Fibroblast of lung (primary cell): ENCODE results near the gene HP1BP3. TPM values are rescaled to one million over a fixed set of nuclear protein-coding genes. Genes with fewer than 3 reads are reported as not detected.

Source experiments
- DNase-seq, 2 donors: peaks; one replicate each; pipeline versions ENCODE4 v3.0.0 to v3.0.0-alpha.2; 2010; ENCODE audit warnings: low read depth in 2 of 2
- H2AFZ ChIP-seq: 2 replicates; pipeline ENCODE4 v1.5.1; 2012; ENCODE audit warnings: low read length, control low read depth, inconsistent platforms
- H3K27ac ChIP-seq: 2 replicates; pipeline ENCODE4 v1.5.1; 2011; ENCODE audit warnings: low read length, control low read depth; ENCODE audit not compliant: insufficient read depth
- H3K27me3 ChIP-seq: 2 replicates; pipeline ENCODE4 v1.5.1; 2011; ENCODE audit warnings: mild to moderate bottlenecking, low read length; ENCODE audit not compliant: control insufficient read depth, insufficient read depth
- H3K36me3 ChIP-seq: 2 replicates; pipeline ENCODE4 v1.5.1; 2011; ENCODE audit warnings: low read length; ENCODE audit not compliant: control insufficient read depth, insufficient read depth
- H3K4me1 ChIP-seq: 2 replicates; pipeline ENCODE4 v1.5.1; 2011; ENCODE audit warnings: low read length; ENCODE audit not compliant: control insufficient read depth, insufficient read depth; ENCODE audit errors: extremely low read depth
- H3K4me2 ChIP-seq: 2 replicates; pipeline ENCODE4 v1.5.1; 2011; ENCODE audit warnings: low read length, control low read depth; ENCODE audit not compliant: insufficient read depth; ENCODE audit errors: extremely low read depth
- H3K4me3 ChIP-seq, 4 experiments: fragments of 200-600 bp in 1 of 4; sonication (generic) in 1 of 4; replicated peaks in 1 of 4; 2 replicates each; pipeline ENCODE4 v1.5.1; 2011 to 2016; ENCODE audit warnings: low read length in 4 of 4, low read depth in 3 of 4, mild to moderate bottlenecking in 3 of 4, control low read depth in 2 of 4, inconsistent platforms in 1 of 4, mixed read lengths in 1 of 4; ENCODE audit not compliant: insufficient read depth in 1 of 4; ENCODE audit errors: control extremely low read depth in 1 of 4
- H3K79me2 ChIP-seq: 2 replicates; pipeline ENCODE4 v1.5.1; 2012; ENCODE audit warnings: mild to moderate bottlenecking, low read length, inconsistent platforms; ENCODE audit not compliant: control insufficient read depth, insufficient read depth
- H3K9ac ChIP-seq: 2 replicates; pipeline ENCODE4 v1.5.1; 2011; ENCODE audit warnings: mild to moderate bottlenecking, low read length, control low read depth; ENCODE audit not compliant: insufficient read depth
- H3K9me3 ChIP-seq: 2 replicates; pipeline ENCODE4 v1.5.1; 2012; ENCODE audit warnings: low read depth, low read length; ENCODE audit not compliant: control insufficient read depth, insufficient read depth
- H4K20me1 ChIP-seq: 2 replicates; pipeline ENCODE4 v1.5.1; 2011; ENCODE audit warnings: low read length; ENCODE audit not compliant: control insufficient read depth, insufficient read depth; ENCODE audit errors: extremely low read depth
- CTCF ChIP-seq, 2 donors: IDR thresholded peaks in 1 of 2; conservative IDR thresholded peaks in 1 of 2; 1 replicate in 1 of 2; 2 replicates in 1 of 2; pipeline ENCODE4 v1.5.1; 2011 to 2012; ENCODE audit warnings: low read length in 2 of 2, control low read depth in 1 of 2, inconsistent platforms in 1 of 2, low read depth in 1 of 2, mild to moderate bottlenecking in 1 of 2
- EZH2 ChIP-seq: IDR thresholded peaks from 2 replicates; pipeline ENCODE4 v1.5.1; 2012; ENCODE audit warnings: low read length, control low read depth, mild to moderate bottlenecking; ENCODE audit errors: missing control alignments
- polyA plus RNA-seq, 2 donors: library from polyadenylated mRNA; depleted of rRNA in 1 of 2; stranded (reverse) in 1 of 2; unstranded in 1 of 2; fragments of >200 nt; gene quantifications; 2 replicates each; pipeline ENCODE4 v1.2.1, GENCODE V29; 2011 to 2012; ENCODE audit warnings: missing spikeins in 1 of 2
- total RNA-seq: library from RNA; depleted of rRNA; stranded (reverse); fragments of >200 nt; gene quantifications from 2 replicates; pipeline ENCODE4 v1.2.1, GENCODE V29; 2014

HP1BP3 gene
- total and polyA plus RNA-seq, 2 donors (not counting 1 experiment from before 2014, with no cell fraction given) = 201 to 255 TPM

- no peak overlapping the region for H3K4me3 ChIP-seq
- H3K9me3 ChIP-seq = no peaks in the 10 kb centered on the region
- TF ChIP-seq CTCF (conservative IDR thresholded peaks at IDR 0.05 in 1 of 2, IDR thresholded peaks at IDR 0.05 in 1 of 2; ENCODE audit: low read depth in 1 of 2, low read length in 2 of 2) = no peak
- TF ChIP-seq EZH2 = no peak
- H3K27ac ChIP-seq = no peak overlapping the region
- H2AFZ ChIP-seq = no peak overlapping the region
- peaks cover 15% of the 10 kb centered on the region for H3K4me1 ChIP-seq
- no peaks in the 10 kb centered on the region for H3K27me3 ChIP-seq
- DNase-seq = no peak
- no peaks in the 10 kb centered on the region for H3K36me3 ChIP-seq
- H3K9ac ChIP-seq = no peak overlapping the region
- H3K79me2 ChIP-seq = no peaks in the 10 kb centered on the region
- H3K4me2 ChIP-seq = no peak overlapping the region
- no peaks in the 10 kb centered on the region for H4K20me1 ChIP-seq
Measured at GRCh38 chr1:20729155-20729931, 57.8 kb downstream of the HP1BP3 start.

GRCh38 chr1:20728371-20729154 lies 58.5 kb downstream of the HP1BP3 start:
- H2AFZ ChIP-seq = no peak overlapping the region
- no peaks in the 10 kb centered on the region for H3K9me3 ChIP-seq
- peaks cover 1% of the 10 kb centered on the region for H3K36me3 ChIP-seq
- H3K27ac ChIP-seq = no peak overlapping the region
- no peaks in the 10 kb centered on the region for H3K79me2 ChIP-seq
- H4K20me1 ChIP-seq = no peaks in the 10 kb centered on the region
- no peak overlapping the region for H3K4me3 ChIP-seq
- DNase-seq = no peak
- TF ChIP-seq EZH2 = no peak
- no peak for TF ChIP-seq CTCF (conservative IDR thresholded peaks at IDR 0.05 in 1 of 2, IDR thresholded peaks at IDR 0.05 in 1 of 2; ENCODE audit: low read depth in 1 of 2, low read length in 2 of 2)
- H3K4me1 ChIP-seq = peaks cover 13% of the 10 kb centered on the region
- H3K27me3 ChIP-seq = no peaks in the 10 kb centered on the region
- no peak overlapping the region for H3K4me2 ChIP-seq
- no peak overlapping the region for H3K9ac ChIP-seq

- DNase-seq = no peak
- no peak overlapping the region for H3K4me2 ChIP-seq
- no peak for TF ChIP-seq EZH2
- peak in 1 of 2 donors; percentile 14 for TF ChIP-seq CTCF (conservative IDR thresholded peaks at IDR 0.05 in 1 of 2, IDR thresholded peaks at IDR 0.05 in 1 of 2; ENCODE audit: low read depth in 1 of 2, low read length in 2 of 2)
- H3K27me3 ChIP-seq = no peaks in the 10 kb centered on the region
- H3K9ac ChIP-seq = no peak overlapping the region
- H4K20me1 ChIP-seq = no peaks in the 10 kb centered on the region
- H3K27ac ChIP-seq = no peak overlapping the region
- H3K9me3 ChIP-seq = no peaks in the 10 kb centered on the region
- H3K36me3 ChIP-seq = peaks cover 1% of the 10 kb centered on the region
- no peaks in the 10 kb centered on the region for H3K79me2 ChIP-seq
- H3K4me1 ChIP-seq = peaks cover 8% of the 10 kb centered on the region
- no peak overlapping the region for H3K4me3 ChIP-seq
- no peak overlapping the region for H2AFZ ChIP-seq
Measured at GRCh38 chr1:20727746-20728316, 59.3 kb downstream of the HP1BP3 start.
